ENCODE measurements around the gene DOC2B.
A peak's percentile ranks its signal among the peaks of the same experiment; 100 is the strongest.
"Not testable (repeated sequence)": the region's sequence is repeated elsewhere in the genome, so short reads cannot be mapped to it uniquely, and the experiment has no call there.

The DOC2B gene
- 0 to 0.65 (median 0.09) reads per million in 18 experiments for total RNA-seq

DNA sequence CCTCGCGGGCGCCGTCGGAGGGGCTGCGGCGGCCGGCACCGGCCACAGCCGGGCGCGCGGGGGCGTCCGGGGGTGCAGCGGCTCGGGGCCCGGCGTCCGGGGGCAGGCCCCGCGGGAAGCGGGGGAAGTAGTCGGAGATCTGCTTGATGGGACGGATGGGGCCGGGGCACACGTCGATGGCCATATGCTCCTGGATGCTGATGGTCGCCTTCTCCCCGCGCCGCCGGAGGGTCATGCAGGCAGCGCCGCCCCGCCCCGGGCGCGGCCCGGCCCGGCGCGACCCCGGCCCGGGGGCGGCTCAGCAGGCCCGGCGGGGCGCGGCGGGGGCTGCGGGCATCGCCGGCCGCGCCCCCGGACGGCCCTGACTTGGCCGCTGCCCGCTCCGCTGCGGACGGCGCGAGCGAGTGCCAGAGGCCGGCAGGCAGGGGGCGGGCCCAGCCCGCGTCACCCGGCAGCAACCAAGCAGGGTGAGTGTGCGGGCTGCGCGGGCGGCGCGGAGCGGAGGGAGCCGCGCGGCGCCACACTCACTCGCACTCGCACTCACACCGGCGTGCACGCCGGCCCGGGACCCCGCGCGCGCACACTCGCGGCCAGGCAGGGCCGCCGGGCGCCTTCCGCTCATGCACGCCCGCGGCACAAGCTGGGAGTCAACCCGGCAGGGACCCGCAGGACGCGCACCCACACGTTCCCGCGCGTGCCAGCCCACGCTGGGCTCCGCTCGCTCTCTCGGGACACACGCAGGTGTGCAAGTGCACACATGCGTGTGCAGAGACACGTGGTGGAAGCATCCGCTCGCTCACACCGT lies at the start of gene DOC2B:
TSS of gene DOC2B (minus strand) at position 406 of the 805 bp plus-strand sequence. CDS start at position 235, 171 bp downstream.
- DNase-seq, result peak in 1 of 2 donors; percentile 50

DNA sequence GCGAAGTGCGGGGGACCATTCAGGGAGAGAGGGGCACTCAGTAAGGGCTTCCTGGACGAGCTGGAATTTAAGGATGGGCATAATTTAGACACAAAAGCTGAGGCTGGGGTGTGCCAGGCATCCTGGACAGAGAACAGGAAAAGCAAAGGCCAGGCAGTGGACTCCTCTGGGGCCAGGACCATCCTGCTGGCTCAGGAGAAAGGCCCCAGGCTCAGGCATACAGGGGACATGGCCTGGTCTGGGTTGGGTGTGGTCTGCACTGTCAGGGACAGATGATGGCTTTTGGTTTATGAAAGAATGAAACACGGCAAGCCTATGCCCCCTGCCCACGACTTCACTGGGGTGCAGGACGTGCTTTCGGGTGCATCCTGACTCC lies 48.9 kb upstream of the DOC2B start:
- no peak for DNase-seq

DNA sequence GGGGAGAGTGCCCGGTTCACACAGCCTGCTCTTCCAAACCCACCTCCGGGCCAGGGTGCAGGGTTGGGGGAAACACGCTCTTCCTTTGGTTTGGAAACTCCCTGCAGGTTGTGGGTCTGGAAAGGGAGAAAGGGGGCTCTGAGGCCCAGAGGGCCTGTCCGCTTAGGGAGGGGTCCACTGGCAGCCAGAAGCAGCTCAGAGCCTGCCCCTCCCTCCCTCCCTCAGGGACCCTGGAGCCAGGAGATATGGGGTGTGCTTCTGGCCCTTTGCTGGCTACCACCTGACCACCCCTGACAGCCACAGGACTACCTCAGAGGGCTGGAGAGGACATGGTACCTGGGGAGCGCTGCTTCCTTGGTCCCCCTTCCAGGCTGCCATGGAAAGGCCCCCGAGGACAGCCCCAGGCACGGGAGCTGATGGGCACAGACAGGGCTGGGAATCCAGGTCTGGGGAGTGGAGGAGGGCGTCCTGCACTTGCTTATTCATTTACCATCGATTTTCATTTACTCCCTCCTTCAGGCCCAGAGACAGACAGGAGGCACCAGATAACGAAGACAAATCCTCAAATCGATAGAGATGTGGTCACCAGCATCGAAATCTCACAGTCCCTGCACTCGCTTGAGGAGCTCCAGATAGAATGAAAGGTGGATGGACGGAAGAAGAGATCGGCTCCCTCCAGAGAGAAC lies 48.4 kb upstream of the DOC2B start:
- DNase-seq, result no peak

DNA sequence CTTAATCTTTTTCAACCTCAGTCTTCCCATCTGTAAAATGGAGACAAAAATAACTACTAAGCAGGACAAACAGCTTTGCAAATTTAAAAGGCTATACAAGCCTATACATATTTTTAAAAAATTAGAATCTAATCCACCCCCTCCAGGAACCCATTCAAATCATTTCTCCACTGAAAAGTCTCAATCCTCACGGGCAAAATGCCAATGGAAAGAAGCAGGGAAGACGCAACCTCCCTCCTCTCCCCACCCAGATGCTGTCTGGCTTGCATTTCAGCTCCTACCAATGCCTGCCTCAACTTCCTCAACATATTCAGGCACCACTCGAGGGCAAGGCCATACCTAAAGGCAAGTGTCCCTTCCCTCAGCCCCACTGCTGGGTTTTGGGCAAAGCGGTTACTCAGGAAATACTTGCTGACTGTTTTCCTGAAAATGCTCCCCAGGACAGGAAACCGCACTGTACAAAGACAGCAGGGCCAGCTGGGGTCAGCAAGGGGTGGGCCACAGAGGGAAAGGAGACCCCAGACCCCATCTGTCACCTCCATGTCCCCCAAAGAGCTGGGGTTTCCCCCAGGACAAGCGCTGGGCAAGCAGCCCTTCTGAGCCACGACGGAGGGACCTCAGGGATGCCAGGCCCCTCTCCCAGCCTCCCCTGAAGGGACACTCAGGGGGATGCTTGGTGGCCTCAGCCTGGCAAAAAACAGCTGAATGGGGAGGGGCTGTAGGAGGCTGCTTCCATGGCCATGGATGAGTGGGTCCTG lies 47.7 kb upstream of the DOC2B start:
- DNase-seq, result no peak

DNA sequence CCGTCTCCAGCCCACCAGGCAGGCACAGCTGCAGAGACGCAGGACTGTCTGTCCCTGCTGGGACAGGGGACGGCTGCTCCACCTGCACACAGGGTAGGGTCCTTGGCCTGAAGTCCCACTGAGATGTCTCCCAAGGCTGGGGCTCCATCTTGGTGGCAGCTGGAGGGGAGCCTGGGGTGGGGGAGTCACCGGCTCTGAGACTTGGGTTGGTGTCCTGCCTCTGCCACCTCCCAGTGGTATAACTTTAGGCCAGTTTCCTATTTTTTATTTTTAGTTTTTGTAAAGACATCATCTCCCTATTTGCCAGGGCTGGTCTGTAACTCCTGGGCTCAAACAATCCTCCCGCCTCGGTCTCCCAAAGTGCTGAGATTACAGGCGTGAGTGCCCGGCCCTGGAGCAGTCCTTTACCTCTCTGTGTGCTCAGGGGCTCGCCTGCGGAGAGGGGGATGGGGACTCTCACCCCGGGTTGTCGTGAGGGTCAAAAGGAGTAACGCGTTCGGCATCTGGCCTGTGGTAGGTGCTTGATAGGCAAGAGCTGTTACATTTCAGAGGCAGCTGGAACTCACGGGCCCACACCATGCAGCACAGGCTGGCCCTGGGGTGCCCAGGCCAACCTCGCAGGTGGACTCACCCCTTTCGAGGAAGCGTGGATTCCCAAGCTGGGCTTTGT lies 46.6 kb upstream of the DOC2B start:
- DNase-seq, result no peak

DNA sequence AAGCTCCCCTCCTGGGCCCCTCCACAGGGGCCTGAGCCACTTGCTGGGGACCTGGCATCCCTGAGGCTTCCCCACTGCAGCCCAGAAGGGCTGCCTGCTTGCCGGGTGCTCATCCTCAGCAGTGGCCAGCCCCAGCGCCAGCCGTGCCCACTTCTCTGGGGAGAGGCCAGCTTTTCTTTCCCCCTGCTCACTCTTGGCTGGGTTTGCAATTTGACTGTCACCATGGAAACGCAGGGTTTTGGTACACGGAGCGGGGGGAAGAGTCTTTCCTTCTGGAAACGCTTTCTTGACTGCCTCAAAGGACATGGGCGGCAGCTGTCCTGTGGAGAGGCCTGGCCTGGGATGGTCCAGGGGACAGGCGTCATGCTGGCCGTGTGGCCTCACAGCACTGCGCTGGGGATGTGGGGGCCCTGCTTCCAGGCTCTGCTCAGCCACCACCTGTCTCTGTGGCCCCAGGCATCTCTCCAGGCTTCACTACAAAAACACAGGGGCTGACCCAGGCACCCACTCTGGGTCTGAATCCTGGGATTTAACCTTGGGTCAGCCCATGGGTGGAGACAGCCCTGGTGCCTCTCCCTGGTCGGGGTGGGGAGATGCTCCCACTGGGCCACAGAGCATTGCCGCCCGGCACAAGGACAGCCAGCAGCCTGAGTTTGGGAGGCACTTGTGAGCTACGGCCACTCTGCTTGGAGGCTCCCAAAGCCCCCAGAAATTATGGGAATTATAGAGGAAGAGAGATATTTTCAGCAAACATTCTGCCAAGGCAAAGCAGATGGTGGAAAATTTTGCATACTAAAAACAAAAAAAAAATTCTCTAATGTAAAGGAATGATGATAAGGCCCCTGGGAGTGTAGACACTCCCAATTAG lies 45.9 kb upstream of the DOC2B start:
- DNase-seq, result no peak

DNA sequence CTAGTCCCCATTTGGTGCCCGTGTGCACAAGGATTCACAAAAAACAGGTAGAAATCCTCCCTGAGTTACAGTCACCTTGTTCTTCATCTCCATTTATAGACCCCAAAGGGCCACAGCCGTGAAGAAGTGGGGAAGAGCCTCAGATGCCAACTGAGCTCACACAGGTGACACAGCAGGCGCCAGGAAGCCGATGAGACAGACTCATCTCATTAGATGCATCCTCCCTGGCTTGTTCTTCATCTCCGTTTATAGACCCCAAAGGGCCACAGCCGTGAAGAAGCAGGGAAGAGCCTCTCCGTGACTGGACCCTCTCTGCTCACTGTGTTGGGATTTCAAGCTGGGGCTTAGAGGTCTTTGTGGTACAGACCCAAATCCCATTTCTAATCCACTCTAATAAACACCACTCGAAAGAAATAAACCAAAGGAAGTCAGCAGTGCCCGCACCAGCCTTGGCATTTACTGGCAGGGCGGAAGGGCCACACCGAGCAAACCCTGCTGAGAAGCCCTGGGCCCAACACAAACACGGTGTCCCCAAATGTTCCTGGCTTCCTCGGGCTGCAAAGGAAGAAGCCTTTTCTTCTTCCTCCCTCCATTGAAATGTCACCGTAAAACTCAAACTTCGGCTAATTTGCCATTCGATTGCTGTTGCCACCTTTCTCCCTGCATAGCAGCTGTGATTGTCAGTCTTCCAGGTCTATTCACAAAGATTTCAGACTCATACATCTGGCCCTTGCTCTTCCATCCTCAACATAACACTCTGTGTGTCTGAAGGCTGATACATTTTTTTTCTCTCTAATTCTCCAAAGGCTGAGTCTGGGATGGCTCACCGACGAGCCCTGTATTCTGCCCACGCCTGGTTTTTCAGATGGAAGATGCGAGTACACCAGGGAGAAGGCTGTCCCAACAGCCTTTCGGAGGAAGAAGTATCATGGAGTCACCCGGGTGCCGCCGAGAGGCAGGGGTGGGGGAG lies 44.9 kb upstream of the DOC2B start:
- DNase-seq, result no peak

DNA sequence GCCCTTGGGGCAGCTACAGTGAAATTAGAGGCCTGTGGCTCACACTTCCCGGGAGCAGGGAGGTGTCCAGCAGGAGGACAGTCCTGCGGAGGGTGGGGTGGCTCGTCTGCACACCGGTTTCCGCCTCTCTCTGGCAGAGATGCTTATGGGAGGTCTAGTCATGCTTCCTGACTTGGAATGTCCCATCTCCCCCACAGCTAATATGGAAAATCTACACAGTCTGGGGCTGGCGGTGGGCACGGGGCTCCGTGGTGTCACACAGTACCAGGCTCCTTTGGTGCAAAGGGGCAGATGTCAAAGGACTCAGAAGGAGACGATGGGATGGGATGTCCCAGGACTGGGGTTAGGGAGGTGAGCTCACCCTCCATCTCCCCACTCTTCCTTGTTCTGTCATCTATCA lies 44.1 kb upstream of the DOC2B start:
- no peak for DNase-seq

DNA sequence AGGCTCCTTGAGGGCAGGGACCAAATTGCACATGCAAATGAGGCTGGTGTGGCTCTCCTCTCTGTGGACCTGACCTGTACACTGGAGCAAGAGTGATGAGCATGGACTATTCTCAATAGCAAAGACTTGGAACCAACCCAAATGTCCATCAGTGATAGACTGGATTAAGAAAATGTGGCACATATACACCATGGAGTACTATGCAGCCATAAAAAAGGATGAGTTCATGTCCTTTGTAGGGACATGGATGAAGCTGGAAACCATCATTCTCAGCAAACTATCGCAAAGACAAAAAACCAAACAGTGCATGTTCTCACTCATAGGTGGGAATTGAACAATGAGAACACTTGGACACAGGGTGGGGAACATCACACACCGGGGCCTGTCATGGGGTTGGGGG lies 43.1 kb upstream of the DOC2B start:
- not testable (repeated sequence) for DNase-seq

DNA sequence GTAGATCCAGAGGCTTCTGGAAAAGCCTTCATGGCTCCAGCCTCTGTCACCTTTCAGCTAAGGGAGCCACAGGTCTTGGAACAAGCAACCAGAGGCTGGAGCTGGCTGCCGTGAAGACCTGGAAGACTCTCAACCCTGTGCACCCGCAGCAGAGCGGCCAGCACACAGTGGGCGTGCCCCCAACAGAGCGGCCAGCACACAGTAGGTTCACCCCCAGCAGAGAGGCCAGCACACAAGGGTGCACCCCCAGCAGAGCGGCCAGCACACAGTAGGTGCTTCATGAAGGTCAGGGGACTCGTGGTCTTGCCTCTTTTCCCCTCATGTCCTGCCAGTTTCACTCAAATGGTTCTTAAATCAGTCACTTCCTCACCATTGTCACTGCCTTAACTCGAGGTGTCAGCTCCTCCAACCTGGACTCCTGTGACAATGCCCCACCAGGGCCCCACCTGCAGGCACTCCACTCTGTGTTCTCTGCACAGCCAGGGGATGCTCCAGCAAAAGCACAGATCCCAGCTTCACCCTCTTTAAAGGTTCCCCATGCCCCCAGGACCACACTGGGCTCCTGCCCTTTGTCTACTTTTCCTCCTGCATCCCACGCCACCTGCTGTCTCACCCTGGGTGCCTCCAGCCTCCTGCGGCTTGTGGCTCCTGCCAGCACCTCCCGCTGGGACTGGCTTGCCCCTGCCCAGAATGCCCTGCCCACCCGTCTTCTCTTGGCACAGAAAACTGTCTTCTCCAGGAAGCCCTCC lies 42.4 kb upstream of the DOC2B start:
- no peak for DNase-seq

DNA sequence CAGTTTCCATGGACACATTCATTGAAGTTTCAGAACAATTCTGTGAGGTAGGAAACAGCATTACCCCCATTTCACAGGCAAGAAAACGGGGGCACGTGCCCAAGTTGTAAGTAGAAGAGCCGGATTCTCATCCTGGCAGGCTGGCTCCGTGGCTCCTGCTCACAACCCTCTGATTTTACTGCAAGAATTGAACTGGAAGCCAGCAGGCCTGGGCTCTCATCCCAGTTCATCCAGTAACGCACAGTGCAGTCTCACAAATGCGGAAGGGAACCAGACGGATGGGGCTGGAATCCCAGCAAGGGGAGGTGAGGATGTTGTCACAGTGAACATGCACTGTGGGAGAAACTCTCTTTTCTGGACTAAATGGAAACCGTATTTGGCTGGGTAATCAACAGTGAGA lies 40.7 kb upstream of the DOC2B start:
- DNase-seq, result no peak

DNA sequence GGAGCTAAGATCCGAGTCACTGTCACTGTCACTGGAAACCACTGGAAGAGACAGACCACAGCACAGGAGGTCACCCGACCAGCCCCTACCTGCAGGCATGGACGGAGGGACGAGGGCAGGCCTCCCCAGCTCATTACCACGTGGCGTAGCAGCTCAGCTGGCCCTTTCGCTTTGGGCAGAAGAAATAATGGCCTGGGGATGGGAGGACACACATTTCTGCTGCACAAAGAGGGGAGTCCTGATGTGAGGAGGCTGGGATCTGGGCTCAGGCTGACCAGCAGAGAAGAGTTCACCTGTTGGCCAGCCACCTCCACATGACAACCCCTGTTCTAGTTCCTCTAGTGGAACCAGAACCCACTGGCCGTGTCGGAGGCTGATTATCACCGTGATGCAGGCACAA lies 38.2 kb upstream of the DOC2B start:
- DNase-seq, result no peak

DNA sequence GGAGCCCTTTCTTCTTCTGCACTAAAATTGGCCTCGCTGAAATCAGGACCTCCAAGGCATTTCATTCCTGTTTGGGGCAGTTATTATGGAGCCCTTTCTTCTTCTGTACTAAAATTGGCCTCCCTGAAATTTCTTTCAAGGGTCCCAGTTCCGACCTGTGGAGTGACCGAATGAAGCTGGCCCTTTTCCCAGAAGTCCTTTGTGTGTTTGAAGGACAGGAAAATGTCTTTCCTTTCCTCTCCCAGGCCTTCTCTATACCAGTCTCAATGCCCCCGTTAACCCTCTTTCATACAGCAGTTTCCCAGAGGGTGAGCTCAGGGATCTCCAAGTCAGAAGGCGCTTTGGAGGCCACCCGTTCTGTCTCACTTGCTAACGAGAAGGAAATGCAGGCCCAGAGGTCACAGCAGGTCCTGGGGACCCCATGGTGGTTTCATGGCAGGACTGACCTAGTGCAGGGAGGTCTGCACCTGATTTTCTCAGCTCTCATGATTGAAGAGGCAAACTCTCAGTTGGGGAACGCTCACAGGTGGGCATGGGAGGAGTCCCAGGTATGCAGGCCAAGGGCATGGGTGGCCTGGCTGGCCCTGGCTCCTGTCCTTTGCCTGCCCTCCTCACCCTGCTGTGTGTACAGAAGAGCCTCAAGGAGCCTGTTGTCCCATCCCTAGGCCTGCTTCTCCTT lies 37.1 kb upstream of the DOC2B start:
- DNase-seq, result no peak

DNA sequence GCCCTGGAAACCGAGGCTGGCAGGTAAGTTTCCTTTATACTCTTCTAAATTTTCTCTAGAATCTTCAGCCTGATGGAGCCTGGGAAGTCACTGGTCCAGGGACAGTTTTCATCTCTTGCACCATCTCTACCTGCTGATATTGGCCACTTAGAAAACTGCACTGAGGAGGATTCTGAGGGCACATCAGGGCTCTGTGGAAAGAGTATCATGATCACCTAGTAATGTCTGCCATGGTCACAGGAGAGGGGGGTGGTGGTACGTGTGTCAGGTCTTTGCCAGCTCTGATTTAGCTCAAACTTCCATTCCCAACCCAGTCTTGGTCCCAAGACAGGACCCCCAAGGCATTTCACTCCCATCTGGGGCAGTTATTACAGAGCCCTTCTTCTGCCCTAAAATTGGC lies 35.2 kb upstream of the DOC2B start:
- no peak for DNase-seq

DNA sequence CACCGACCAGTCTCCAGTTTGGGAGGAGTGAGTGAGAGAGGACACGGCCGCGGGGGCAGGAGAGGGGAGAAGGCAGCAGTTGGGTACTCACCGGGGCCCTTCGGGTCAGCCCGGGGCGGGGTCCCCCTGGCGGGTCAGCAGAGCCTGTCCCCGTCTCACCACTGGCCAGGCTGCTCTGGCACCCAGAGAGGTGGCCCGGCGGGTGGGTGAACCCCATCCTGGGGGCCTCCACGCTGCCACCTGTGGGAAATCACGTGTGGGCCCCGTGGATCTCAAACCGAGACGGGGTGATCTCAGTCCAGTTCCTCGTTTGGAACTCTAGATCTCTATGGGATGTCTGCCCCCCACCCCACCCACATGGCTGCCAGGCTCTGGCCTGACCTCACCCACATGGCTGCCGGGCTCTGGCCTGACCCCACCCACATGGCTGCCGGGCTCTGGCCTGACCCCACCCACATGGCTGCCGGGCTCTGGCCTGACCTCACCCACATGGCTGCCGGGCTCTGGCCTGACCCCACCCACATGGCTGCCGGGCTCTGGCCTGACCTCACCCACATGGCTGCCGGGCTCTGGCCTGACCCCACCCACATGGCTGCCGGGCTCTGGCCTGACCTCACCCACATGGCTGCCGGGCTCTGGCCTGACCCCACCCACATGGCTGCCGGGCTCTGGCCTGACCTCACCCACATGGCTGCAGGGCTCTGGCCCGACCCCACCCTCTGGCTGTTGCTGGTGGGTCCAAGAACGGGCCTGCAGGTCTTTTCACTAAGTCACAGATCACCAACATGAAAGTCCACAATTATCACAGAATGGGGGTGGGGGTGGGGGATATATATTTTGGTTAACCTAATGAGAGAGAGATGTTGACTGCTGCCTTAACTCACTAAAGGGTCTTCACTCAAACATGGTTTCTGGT lies 34.4 kb upstream of the DOC2B start:
- DNase-seq, result peak; percentile 41 to 75

DNA sequence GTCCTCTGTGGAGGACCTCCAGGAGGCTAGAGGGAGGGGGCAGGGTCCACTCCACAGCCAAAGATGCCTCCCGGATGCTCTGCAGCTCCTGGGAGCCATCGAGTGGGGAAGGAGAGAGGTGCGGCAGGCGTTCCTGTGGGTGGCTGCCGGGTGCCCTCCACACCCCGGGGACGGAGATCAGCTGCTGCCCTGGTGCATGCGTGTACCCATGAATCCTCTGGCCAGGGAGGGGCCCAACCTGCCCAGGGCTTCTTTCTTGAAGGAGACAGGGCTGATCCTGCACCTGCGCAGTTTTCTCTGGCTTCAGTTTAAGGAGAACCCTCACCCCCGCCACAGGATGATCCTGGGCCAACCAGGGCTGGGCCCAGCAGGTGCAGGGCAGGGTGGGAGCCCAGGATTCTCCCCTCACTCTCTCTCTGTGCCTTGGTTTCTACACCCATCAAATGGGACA lies 33.5 kb upstream of the DOC2B start:
- no peak for DNase-seq

DNA sequence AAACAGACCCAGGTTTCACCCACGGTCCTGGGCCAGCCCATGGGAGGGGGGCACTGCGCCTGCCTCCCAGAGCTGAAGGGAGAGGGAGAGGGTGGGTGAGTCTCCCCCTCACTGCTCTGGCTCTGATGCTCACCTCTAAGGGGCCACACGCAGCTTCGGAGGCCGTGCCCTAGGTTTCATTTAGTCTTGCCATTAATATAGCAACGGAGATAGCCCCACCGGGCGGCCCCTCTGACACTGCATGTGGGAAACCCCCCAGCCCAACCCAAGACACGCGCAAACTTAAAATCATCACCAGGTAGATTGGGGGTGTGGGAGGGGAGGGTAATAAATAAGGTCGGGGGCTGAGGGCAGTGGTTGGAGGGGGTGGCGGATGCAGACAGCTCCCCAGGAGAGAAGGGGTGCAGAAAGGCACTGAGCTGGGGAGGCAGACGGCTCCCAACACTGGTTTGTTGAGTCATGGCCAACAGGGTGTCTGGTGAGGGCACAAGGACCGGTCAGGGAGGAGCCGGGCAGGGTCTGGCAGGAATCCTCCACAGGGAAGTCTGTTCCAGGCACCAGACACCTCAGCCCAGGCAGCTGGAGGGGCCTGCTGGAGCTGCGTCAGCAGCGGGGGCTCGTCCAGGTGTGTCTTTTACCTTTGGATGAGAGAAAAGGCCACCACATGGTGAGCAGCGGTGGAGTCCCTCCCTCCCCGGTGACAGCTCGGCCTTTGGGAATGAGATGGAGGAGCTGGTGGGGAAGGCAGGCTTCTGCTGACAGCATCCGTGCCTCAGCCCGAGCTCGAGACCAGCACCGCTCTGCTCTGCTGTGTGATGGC lies 32.0 kb upstream of the DOC2B start:
- DNase-seq, result no peak
